PC-9 (cell line): ENCODE data around the gene SCAPER.

Experiments used
- EZH2 ChIP-seq: fragments of 200-600 bp; sonication (generic); IDR thresholded peaks from 2 replicates; pipeline ENCODE4 v1.8.0; 2017; ENCODE audit warnings: antibody characterized with exemption, low read depth
- TF ChIP-seq, protein P1 (sequence below): fragments of 200-600 bp; sonication (generic); conservative IDR thresholded peaks from 2 replicates; pipeline ENCODE4 v1.6.1; 2017; ENCODE audit warnings: mixed run types, antibody characterized with exemption, mild to moderate bottlenecking, moderate library complexity

DNA sequence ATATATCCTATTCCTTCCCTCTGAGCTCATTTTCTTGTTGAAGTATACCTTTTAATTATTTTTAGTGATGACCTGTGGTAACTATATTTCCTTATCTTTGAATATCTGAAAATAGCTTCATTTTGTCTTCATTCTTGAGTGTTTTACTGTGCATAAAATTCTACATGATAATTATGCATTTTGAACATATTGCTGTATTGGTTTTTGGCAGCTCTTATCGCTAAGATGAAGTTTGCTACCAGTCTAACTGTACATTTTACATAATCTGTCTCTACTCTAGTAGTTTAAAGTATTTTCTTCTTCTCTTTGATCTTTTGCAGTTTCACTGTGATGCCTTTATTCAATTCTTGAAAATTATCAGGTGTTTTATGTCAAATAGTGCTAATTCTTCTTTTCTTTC is 379.0 kb downstream of the SCAPER start:
- TF ChIP-seq, protein P1, sequence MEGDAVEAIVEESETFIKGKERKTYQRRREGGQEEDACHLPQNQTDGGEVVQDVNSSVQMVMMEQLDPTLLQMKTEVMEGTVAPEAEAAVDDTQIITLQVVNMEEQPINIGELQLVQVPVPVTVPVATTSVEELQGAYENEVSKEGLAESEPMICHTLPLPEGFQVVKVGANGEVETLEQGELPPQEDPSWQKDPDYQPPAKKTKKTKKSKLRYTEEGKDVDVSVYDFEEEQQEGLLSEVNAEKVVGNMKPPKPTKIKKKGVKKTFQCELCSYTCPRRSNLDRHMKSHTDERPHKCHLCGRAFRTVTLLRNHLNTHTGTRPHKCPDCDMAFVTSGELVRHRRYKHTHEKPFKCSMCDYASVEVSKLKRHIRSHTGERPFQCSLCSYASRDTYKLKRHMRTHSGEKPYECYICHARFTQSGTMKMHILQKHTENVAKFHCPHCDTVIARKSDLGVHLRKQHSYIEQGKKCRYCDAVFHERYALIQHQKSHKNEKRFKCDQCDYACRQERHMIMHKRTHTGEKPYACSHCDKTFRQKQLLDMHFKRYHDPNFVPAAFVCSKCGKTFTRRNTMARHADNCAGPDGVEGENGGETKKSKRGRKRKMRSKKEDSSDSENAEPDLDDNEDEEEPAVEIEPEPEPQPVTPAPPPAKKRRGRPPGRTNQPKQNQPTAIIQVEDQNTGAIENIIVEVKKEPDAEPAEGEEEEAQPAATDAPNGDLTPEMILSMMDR: no peak
- TF ChIP-seq EZH2: no peak
